T-helper 9 cell (primary cell): ENCODE data around the gene ULK3.
"Not testable (repeated sequence)": the region's sequence is repeated elsewhere in the genome, so short reads cannot be mapped to it uniquely, and the experiment has no call there.

Experiments
- DNase-seq: peaks from one replicate; pipeline ENCODE4 v3.0.0-alpha.2; 2020
- total RNA-seq, 2 donors: gene quantifications; one replicate each; lab custom pipeline; 2026; lab: John Stamatoyannopoulos, UW

Gene ULK3
- total RNA-seq: 64.9 to 104 reads per million in 2 donors

- peak; percentile 93 for DNase-seq
Observed at GRCh38 chr15:74842581-74843444, at the start of gene ULK3. Gene ULK3, minus strand, starts transcription at chr15:74843156. Its CDS starts 51 bp downstream, at chr15:74843105.

GRCh38 chr15:74892313-74892712 is 49.4 kb upstream of the ULK3 start:
- no peak for DNase-seq

GRCh38 chr15:74891469-74891868 is 48.5 kb upstream of the ULK3 start:
- DNase-seq: no peak

- no peak for DNase-seq
Observed at GRCh38 chr15:74890665-74890960, 47.7 kb upstream of the ULK3 start.

GRCh38 chr15:74889883-74890664 is 47.1 kb upstream of the ULK3 start, which contains the start of gene MPI:
Gene MPI, plus strand, starts transcription at chr15:74890042. Its CDS starts 32 bp downstream, at chr15:74890074.
- DNase-seq: peak; percentile 80

GRCh38 chr15:74889390-74889882 is 46.5 kb upstream of the ULK3 start:
- no peak for DNase-seq

GRCh38 chr15:74888716-74889115 is 45.8 kb upstream of the ULK3 start:
- DNase-seq: no peak

- not testable (repeated sequence) for DNase-seq
Observed at GRCh38 chr15:74887537-74888193, 44.7 kb upstream of the ULK3 start.

GRCh38 chr15:74885461-74885860 is 42.5 kb upstream of the ULK3 start:
- no peak for DNase-seq

- DNase-seq: no peak
Observed at GRCh38 chr15:74884428-74885223, 41.7 kb upstream of the ULK3 start.

- DNase-seq: no peak
Observed at GRCh38 chr15:74882528-74882927, 39.6 kb upstream of the ULK3 start.

- DNase-seq: no peak
Observed at GRCh38 chr15:74878273-74878672, 35.3 kb upstream of the ULK3 start.

- no peak for DNase-seq
Observed at GRCh38 chr15:74873756-74874424, 30.9 kb upstream of the ULK3 start.

GRCh38 chr15:74873036-74873755 is 30.2 kb upstream of the ULK3 start, which contains the start of gene SCAMP2:
Gene SCAMP2, minus strand, starts transcription at chr15:74873365. Its CDS starts 110 bp downstream, at chr15:74873255.
- DNase-seq: peak; percentile 84

- DNase-seq: no peak
Observed at GRCh38 chr15:74872702-74873035, 29.7 kb upstream of the ULK3 start.

- no peak for DNase-seq
Observed at GRCh38 chr15:74870436-74871215, 27.7 kb upstream of the ULK3 start.

GRCh38 chr15:74869726-74870407 is 26.9 kb upstream of the ULK3 start:
- no peak for DNase-seq

- no peak for DNase-seq
Observed at GRCh38 chr15:74869372-74869725, 26.4 kb upstream of the ULK3 start.

GRCh38 chr15:74868059-74868458 is 25.1 kb upstream of the ULK3 start:
- DNase-seq: no peak
